ENCODE measurements around the gene CHD2. TPM values are rescaled to one million over a fixed set of nuclear protein-coding genes. Genes with fewer than 3 reads are reported as not detected.
A peak's percentile ranks its signal among the peaks of the same experiment; 100 is the strongest.

CHD2 gene
- polyA plus RNA-seq, 2 of the 4 experiments (the other 2 are of a cell fraction): 29.5 to 68.2 TPM

DNA sequence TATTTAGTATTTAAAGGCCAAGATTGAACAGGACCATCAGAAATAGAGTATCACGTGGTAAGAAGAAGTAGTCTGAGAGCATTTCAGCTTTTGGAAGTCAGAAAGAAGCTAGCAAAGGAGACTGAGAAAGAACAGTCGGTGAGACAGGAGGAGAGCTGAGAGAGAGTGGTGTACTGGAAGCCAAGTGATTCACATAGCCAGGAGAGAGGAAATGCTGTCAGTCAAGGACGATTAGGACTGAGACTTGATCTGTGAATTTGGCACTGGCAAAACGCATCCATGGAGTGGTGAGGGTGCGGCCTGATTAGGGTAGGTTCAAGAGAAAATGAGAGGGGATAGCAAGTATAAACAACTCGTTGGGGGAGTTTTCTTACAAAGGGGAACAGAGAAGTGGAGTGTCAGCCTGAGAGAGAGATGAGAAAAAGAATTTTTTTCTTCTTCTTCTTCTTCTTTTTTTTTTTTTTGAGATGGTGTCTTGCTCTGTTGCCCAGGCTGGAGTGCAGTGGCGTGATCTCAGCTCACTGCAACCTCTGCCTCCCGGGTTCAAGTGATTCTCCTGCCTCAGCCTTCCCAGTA is 44.9 kb downstream of the CHD2 start:
- DNase-seq (ENCODE audit: low read depth in 1 of 2, low spot score in 1 of 2) (no peak), ATAC-seq (0 out of 6 replicates have a peak, but pooled peaks of 1 of the 2 experiments have one; percentile 11), FAIRE-seq (no peak)
- CTCF ChIA-PET: interaction anchor here (1.2 to 1.4 kb wide), 2 partner anchors 86 to 136 kb away, joined by 3 to 6 read pairs; no protein-coding TSS in a partner anchor
- WGBS (ENCODE audit: missing lambda C conversion rate): 90% methylated on average over 8 of the region's 8 CpGs
- POLR2A ChIA-PET: interaction anchor here (0.7 kb wide), 1 partner anchor 49 kb away, joined by 8 read pairs; no protein-coding TSS in a partner anchor
- Histone ChIP-seq H3K4me1 (no peaks in the 10 kb centered on the region), H3K4me3 (no peak overlapping the region), H3K27ac (no peak overlapping the region), H3K4me2 (no peak overlapping the region), H3K9me3 (peaks cover 30% of the 10 kb centered on the region)
- TF ChIP-seq ZSCAN20 (CRISPR knock-in tag; IDR thresholded peaks at IDR 0.05) (no peak), TFCP2L1 (CRISPR knock-in tag; IDR thresholded peaks at IDR 0.05) (no peak), CHD4 (IDR thresholded peaks at IDR 0.05; ENCODE audit: borderline replicate concordance) (no peak), MYC (IDR thresholded peaks at IDR 0.05; ENCODE audit: borderline replicate concordance, low read length) (no peak), SREBF2 (IDR thresholded peaks at IDR 0.05) (no peak), EP300 (IDR thresholded peaks at IDR 0.05) (no peak), HOXB5 (CRISPR knock-in tag; IDR thresholded peaks at IDR 0.05) (no peak), ZFP36 (IDR thresholded peaks at IDR 0.05; ENCODE audit: borderline replicate concordance, partially characterized antibody) (no peak), BHLHE40 (IDR thresholded peaks at IDR 0.05; ENCODE audit: low read depth, low read length) (no peak), FOXS1 (CRISPR knock-in tag; IDR thresholded peaks at IDR 0.05) (no peak), CBX2 (IDR thresholded peaks at IDR 0.05; ENCODE audit: borderline replicate concordance, low read depth) (no peak)
- TF ChIP-seq, protein P1, sequence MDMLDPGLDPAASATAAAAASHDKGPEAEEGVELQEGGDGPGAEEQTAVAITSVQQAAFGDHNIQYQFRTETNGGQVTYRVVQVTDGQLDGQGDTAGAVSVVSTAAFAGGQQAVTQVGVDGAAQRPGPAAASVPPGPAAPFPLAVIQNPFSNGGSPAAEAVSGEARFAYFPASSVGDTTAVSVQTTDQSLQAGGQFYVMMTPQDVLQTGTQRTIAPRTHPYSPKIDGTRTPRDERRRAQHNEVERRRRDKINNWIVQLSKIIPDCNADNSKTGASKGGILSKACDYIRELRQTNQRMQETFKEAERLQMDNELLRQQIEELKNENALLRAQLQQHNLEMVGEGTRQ (IDR thresholded peaks at IDR 0.05): no peak
- TF ChIP-seq, protein P2, sequence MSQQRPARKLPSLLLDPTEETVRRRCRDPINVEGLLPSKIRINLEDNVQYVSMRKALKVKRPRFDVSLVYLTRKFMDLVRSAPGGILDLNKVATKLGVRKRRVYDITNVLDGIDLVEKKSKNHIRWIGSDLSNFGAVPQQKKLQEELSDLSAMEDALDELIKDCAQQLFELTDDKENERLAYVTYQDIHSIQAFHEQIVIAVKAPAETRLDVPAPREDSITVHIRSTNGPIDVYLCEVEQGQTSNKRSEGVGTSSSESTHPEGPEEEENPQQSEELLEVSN (IDR thresholded peaks at IDR 0.05; ENCODE audit: borderline replicate concordance, low read depth): no peak

DNA sequence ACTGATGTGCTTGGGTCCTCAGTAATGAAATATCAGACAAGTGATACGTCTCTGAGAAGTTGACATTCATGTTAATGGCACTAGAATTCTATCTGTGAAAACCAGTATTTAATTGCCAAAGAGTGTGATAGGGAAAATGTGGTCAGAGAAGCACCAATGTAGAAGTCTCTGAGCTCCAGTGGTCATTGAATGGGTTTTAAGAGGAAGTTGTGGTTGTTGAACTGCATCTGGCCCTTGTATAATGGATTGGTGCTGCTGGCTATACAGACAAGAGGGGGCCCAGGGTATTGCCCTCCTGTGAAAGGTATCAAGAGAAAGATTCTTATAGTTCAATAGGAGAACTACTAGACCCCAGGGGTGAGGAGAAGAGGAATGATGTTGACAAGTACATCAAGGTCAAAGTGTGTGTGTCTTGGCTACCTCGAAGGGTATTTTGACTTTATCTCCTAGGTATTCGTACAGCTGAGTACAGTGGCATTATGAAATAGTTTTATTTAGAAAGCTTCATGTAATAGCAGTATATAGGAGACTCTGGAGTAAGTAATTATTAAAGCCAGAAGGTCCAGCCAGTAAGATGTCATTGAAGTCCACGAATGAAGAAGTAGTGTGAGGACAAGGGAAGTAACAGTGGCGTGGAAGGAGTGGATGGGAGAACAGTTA is 47.1 kb downstream of the CHD2 start:
- no peak overlapping the region for H3K27ac ChIP-seq
- ChIA-PET POLR2A (no interaction called here), CTCF (interaction anchor here (0.6 to 1.2 kb wide), 3 partner anchors 21 to 1156 kb away, joined by 3 read pairs; no protein-coding TSS in a partner anchor)
- H3K9me3 ChIP-seq: peaks cover 36% of the 10 kb centered on the region
- no peak for DNase-seq (ENCODE audit: low read depth in 1 of 2, low spot score in 1 of 2)
- FAIRE-seq: no peak
- no peaks in the 10 kb centered on the region for H3K4me1 ChIP-seq
- TF ChIP-seq KDM5A (IDR thresholded peaks at IDR 0.05) (no peak), RNF2 (IDR thresholded peaks at IDR 0.05; ENCODE audit: borderline replicate concordance, low read depth) (no peak), CEBPB (IDR thresholded peaks at IDR 0.05) (no peak), NR3C1 (IDR thresholded peaks at IDR 0.05) (no peak), ZC3H11A (IDR thresholded peaks at IDR 0.05) (no peak), POLR2A (IDR thresholded peaks at IDR 0.05; ENCODE audit: low read length) (no peak), POLR2AphosphoS2 (conservative IDR thresholded peaks at IDR 0.05; ENCODE audit: low read length) (no peak), CHD2 (IDR thresholded peaks at IDR 0.05; ENCODE audit: low read length, partially characterized antibody) (no peak), HOXA7 (CRISPR knock-in tag; IDR thresholded peaks at IDR 0.05) (no peak), ZSCAN20 (CRISPR knock-in tag; IDR thresholded peaks at IDR 0.05) (no peak), EHF (CRISPR knock-in tag; IDR thresholded peaks at IDR 0.05) (no peak)
- TF ChIP-seq, protein P3, sequence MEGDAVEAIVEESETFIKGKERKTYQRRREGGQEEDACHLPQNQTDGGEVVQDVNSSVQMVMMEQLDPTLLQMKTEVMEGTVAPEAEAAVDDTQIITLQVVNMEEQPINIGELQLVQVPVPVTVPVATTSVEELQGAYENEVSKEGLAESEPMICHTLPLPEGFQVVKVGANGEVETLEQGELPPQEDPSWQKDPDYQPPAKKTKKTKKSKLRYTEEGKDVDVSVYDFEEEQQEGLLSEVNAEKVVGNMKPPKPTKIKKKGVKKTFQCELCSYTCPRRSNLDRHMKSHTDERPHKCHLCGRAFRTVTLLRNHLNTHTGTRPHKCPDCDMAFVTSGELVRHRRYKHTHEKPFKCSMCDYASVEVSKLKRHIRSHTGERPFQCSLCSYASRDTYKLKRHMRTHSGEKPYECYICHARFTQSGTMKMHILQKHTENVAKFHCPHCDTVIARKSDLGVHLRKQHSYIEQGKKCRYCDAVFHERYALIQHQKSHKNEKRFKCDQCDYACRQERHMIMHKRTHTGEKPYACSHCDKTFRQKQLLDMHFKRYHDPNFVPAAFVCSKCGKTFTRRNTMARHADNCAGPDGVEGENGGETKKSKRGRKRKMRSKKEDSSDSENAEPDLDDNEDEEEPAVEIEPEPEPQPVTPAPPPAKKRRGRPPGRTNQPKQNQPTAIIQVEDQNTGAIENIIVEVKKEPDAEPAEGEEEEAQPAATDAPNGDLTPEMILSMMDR (IDR thresholded peaks at IDR 0.05): no peak
- TF ChIP-seq, protein P1 (IDR thresholded peaks at IDR 0.05): no peak
- TF ChIP-seq, protein P2 (IDR thresholded peaks at IDR 0.05; ENCODE audit: borderline replicate concordance, low read depth): no peak
- 96% methylated on average over 5 of the region's 5 CpGs for WGBS (ENCODE audit: missing lambda C conversion rate)
- H3K4me3 ChIP-seq: no peak overlapping the region
- ATAC-seq: no peak
- no peak overlapping the region for H3K4me2 ChIP-seq

All from A549 (cell line).